NCI-H1417 (cell line): ENCODE data around the gene MAPK8IP3.
A peak's percentile ranks its signal among the peaks of the same experiment; 100 is the strongest.

Experiments
- DNase-seq, 3 experiments: peaks; one replicate each; lab custom pipeline; 2025; lab: John Stamatoyannopoulos, UW

Gene MAPK8IP3

GRCh38 chr16:1678500-1679098 is 27.4 kb upstream of the MAPK8IP3 start:
- DNase-seq: peak; percentile 50 to 67 (median 65)

GRCh38 chr16:1680361-1680760 is 25.6 kb upstream of the MAPK8IP3 start:
- no peak for DNase-seq

GRCh38 chr16:1681032-1681431 is 25.0 kb upstream of the MAPK8IP3 start:
- DNase-seq: no peak

GRCh38 chr16:1687427-1688316 is 18.3 kb upstream of the MAPK8IP3 start:
- DNase-seq: no peak

- no peak for DNase-seq
These were observed 17.0 kb upstream of the MAPK8IP3 start for GRCh38 chr16:1688807-1689560.

- DNase-seq: no peak
These were observed 16.1 kb upstream of the MAPK8IP3 start for GRCh38 chr16:1689853-1690252.

GRCh38 chr16:1690810-1691209 is 15.2 kb upstream of the MAPK8IP3 start:
- DNase-seq: no peak

GRCh38 chr16:1691276-1691675 is 14.7 kb upstream of the MAPK8IP3 start:
- no peak for DNase-seq

GRCh38 chr16:1691956-1692355 is 14.0 kb upstream of the MAPK8IP3 start:
- DNase-seq: no peak

- no peak for DNase-seq
These were observed 9.1 kb upstream of the MAPK8IP3 start for GRCh38 chr16:1696863-1697262.

GRCh38 chr16:1698680-1699079 is 7.3 kb upstream of the MAPK8IP3 start:
- no peak for DNase-seq

- no peak for DNase-seq
These were observed 5.7 kb upstream of the MAPK8IP3 start for GRCh38 chr16:1700246-1700645.

- no peak for DNase-seq
These were observed 4.6 kb upstream of the MAPK8IP3 start for GRCh38 chr16:1701216-1701878.

GRCh38 chr16:1705324-1705687 is 689 bp upstream of the MAPK8IP3 start:
- DNase-seq: peak in 2 of 3 experiments; percentile 41 to 50

- DNase-seq: peak in 2 of 3 experiments; percentile 24 to 30
These were observed 594 bp downstream of the MAPK8IP3 start for GRCh38 chr16:1706386-1707192.

GRCh38 chr16:1707193-1707790 is 1.3 kb downstream of the MAPK8IP3 start:
- no peak for DNase-seq

GRCh38 chr16:1708083-1708767 is 2.2 kb downstream of the MAPK8IP3 start:
- no peak for DNase-seq

GRCh38 chr16:1708768-1709180 is 2.8 kb downstream of the MAPK8IP3 start:
- peak in 1 of 3 experiments; percentile 73 for DNase-seq

- no peak for DNase-seq
These were observed 3.4 kb downstream of the MAPK8IP3 start for GRCh38 chr16:1709356-1709755.

- DNase-seq: no peak
These were observed 5.0 kb downstream of the MAPK8IP3 start for GRCh38 chr16:1710811-1711507.
